Measurements from ENCODE around the gene MAS1L.

The MAS1L gene

DNA sequence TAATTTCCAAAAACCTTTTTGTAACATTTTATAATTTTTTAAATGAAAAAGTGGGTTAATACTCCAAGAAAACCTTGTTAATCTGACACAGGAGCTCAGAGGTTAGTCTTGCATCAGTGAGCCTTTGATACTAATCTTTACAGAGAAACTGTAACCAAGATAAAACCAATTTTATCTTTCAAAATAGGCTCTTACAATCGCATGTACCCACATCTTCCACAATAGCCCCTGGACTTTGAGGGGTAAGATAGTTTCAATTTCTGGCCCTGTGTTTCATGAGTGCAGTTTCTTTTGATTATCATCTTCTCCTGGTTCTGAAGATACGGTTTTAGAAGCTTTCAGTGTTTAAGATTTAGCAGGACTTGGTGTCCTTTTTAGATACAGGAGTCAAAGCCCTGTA, 34.5 kb upstream of the MAS1L start:
- ChIA-PET POLR2A (no interaction called here), CTCF (no interaction called here)
- no peak for DNase-seq (ENCODE audit: extremely low spot score)
- TF ChIP-seq, protein P1, sequence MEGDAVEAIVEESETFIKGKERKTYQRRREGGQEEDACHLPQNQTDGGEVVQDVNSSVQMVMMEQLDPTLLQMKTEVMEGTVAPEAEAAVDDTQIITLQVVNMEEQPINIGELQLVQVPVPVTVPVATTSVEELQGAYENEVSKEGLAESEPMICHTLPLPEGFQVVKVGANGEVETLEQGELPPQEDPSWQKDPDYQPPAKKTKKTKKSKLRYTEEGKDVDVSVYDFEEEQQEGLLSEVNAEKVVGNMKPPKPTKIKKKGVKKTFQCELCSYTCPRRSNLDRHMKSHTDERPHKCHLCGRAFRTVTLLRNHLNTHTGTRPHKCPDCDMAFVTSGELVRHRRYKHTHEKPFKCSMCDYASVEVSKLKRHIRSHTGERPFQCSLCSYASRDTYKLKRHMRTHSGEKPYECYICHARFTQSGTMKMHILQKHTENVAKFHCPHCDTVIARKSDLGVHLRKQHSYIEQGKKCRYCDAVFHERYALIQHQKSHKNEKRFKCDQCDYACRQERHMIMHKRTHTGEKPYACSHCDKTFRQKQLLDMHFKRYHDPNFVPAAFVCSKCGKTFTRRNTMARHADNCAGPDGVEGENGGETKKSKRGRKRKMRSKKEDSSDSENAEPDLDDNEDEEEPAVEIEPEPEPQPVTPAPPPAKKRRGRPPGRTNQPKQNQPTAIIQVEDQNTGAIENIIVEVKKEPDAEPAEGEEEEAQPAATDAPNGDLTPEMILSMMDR (IDR thresholded peaks at IDR 0.05; ENCODE audit: control extremely low read depth, extremely low read depth, low read depth, missing control alignments): no peak

DNA sequence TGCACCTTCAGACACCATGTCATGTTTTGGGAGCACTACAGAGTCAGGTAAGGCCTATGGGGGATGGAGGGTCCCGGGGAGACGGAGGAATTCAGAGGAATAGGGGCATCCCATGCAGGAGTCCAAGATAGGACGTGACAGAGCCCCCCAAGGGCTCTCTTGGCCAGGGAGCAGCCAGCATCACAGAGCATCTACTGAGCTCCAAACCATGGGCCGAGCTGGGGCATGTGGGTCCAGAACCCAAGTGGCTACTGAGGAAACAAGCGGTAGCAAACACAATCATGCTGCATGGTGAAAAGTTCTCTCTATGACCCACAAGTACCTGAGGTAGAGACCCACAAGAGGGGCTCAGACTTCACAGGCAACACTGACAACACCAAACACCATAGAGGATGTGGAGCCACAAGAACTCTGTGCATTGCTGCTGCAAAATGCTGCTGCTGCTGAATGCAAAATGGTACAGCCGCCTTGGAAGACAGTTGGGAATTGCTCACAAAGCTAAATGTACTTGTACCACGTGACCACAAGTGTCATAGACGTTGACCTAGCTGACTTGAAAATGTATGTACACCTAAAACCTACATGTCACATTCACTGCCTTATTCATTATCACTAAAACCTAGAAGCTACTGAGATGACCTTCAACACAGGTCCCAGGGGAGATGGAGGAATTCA, 33.4 kb upstream of the MAS1L start:
- POLR2A ChIA-PET: no interaction called here
- DNase-seq (ENCODE audit: extremely low spot score): no peak
- TF ChIP-seq, protein P1 (IDR thresholded peaks at IDR 0.05; ENCODE audit: control extremely low read depth, extremely low read depth, low read depth, missing control alignments): no peak
- CTCF ChIA-PET: no interaction called here

DNA sequence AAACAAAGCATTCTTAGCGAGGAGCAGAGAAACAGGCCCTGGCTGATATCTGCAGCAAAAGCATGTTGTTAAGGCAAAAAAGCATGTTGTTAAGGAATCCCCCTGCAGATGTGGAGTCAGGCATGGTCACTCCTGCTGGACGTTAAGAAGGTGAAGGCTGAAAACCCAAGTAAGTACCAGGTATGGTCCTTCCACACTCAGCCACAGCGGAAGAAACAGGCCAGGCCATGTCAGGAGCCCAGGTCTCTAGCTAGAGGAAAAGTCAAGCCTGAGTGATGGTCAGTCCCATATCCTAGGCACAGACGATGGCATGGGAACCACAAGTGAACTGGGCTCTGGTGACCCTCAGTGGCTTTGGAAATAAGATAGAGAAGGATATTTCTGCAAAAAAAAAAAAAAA, 32.5 kb upstream of the MAS1L start:
- TF ChIP-seq, protein P1 (IDR thresholded peaks at IDR 0.05; ENCODE audit: control extremely low read depth, extremely low read depth, low read depth, missing control alignments): no peak
- ChIA-PET POLR2A (no interaction called here), CTCF (no interaction called here)
- no peak for DNase-seq (ENCODE audit: extremely low spot score)

DNA sequence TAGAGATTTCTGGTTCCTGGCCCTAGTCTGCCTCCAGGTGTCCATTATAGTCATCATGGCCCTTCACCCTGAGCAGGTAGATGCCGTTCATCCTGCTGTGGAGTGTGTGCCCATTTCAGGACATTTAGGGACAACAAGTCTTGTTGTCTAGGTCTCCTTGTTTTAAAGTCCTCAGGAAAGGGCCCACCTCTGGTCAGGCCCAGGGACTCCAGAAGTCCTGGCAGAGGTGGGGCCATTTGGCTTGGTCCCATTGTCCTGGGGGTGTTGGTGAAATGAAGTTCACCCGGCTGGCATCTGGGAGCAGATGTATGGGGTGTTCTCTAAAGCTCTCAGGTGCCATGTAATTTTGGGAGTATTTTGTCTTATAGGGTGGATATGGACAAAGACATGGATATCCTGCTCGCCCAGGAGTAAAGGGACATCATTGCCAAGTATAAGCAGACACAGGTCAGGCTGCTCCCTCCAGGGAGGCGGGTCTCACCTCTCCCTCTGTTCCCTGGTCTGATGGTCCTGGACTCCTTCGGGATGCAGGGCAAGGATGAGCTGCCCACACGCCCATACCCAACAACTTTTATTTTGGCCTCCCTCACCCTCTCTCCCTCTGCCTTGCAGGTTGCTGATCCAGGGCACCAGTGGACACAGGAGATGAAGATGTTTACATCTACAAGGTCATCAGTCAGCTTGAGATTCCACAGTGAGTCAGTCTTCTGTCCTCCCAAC, 31.7 kb upstream of the MAS1L start:
- ChIA-PET CTCF (no interaction called here), POLR2A (no interaction called here)
- DNase-seq (ENCODE audit: extremely low spot score): no peak
- TF ChIP-seq, protein P1 (IDR thresholded peaks at IDR 0.05; ENCODE audit: control extremely low read depth, extremely low read depth, low read depth, missing control alignments): no peak

DNA sequence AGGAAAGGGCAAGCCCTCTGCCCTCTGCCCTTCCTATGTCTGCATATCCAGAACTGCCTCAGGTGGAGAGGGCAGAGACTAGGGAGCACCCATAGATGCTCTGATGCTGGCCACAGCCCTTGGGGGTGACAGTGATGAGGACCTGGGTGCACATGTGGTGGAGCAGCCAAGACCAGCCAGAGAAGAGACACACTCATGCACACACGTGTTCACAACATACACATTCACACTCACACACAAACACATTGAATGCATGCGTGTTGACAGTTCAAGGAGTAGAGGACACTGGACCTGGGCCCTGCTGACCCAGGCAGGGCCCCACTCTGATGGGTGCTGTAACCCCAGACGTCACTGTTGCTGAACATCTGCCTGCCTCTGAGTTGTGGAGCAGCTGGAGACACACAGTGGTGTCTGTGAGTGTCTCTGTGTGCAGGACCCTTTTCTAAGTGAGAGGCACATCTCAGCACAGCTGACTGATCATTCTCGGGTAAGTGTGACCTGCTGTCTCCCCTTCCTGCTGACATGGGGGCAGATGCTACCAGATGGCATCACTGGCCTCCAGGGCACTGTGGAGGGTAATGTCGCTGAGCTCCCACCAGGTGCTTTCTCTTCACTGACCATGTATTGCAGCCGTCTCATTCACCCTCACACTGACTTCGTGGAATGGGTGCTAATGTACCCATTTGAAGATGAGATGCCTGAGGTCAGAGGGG, 30.1 kb upstream of the MAS1L start:
- CTCF ChIA-PET: no interaction called here
- POLR2A ChIA-PET: no interaction called here
- no peak for DNase-seq (ENCODE audit: extremely low spot score)
- TF ChIP-seq, protein P1 (IDR thresholded peaks at IDR 0.05; ENCODE audit: control extremely low read depth, extremely low read depth, low read depth, missing control alignments): no peak

DNA sequence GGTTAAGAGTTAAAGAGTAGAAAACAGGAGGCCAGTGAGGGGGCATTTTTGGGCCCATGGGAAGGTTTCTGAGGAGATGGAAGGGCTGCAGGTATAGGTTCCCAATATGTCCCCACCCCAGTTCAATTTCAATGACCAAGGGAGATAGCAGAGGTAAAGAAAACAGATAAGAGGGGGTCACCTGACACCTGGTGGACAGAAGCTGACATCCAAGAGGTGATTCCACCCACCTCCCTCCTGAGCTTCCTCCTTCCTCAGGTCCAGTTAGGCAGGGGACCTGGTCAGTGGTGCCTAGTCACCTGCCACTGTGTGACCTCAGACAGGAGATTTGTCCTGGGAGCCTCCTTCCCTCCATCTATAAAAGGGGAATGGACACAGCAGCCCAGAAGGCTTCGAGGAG, 29.5 kb upstream of the MAS1L start:
- ChIA-PET CTCF (no interaction called here), POLR2A (no interaction called here)
- no peak for DNase-seq (ENCODE audit: extremely low spot score)
- TF ChIP-seq, protein P1 (IDR thresholded peaks at IDR 0.05; ENCODE audit: control extremely low read depth, extremely low read depth, low read depth, missing control alignments): no peak
